Breast epithelium (tissue), 4 donors: ENCODE results near the gene ST8SIA6. TPM values are rescaled to one million over a fixed set of nuclear protein-coding genes. Genes with fewer than 3 reads are reported as not detected.

Experiments used
- DNase-seq, 2 donors: peaks; one replicate each; pipeline ENCODE4 v3.0.0-alpha.2; 2019; ENCODE audit warnings: low spot score in 2 of 2
- H3K27ac ChIP-seq, 2 donors: fragments of 200-600 bp; sonication (generic) in 1 of 2; one replicate each; pipeline ENCODE4 v1.5.1; 2016 to 2019; ENCODE audit warnings: mild to moderate bottlenecking in 1 of 2
- H3K27me3 ChIP-seq, 2 donors: fragments of 200-600 bp; sonication (generic) in 1 of 2; one replicate each; pipeline versions ENCODE4 v1.5.1 to v1.6.0; 2017 to 2019; ENCODE audit warnings: control low read depth in 1 of 2, mild to moderate bottlenecking in 1 of 2
- H3K36me3 ChIP-seq: fragments of 200-600 bp; one replicate; pipeline ENCODE4 v1.5.1; 2019
- H3K4me1 ChIP-seq, 2 donors: fragments of 200-600 bp; sonication (generic); one replicate each; pipeline ENCODE4 v1.5.1; 2016 to 2019; ENCODE audit warnings: control low read depth in 1 of 2
- H3K4me3 ChIP-seq, 3 donors: fragments of 200-600 bp; sonication (generic); 1 replicate in 2 of 3; 2 replicates in 1 of 3; pipeline ENCODE4 v1.5.1; 2016 to 2019; ENCODE audit warnings: mild to moderate bottlenecking in 3 of 3, moderate library complexity in 2 of 3
- H3K9me3 ChIP-seq, 2 donors: fragments of 200-600 bp; sonication (generic) in 1 of 2; one replicate each; pipeline ENCODE4 v1.5.1; 2016 to 2019; ENCODE audit warnings: control low read depth in 1 of 2
- CTCF ChIP-seq, 3 donors: fragments of 450-650 bp; IDR thresholded peaks; one replicate each; pipeline ENCODE4 v1.5.1; 2016 to 2017; ENCODE audit warnings: antibody characterized with exemption in 3 of 3, mild to moderate bottlenecking in 3 of 3, moderate library complexity in 3 of 3
- POLR2A ChIP-seq: fragments of 450-650 bp; IDR thresholded peaks from one replicate; pipeline ENCODE4 v1.6.1; 2016; ENCODE audit warnings: antibody characterized with exemption, mild to moderate bottlenecking, moderate library complexity
- POLR2AphosphoS5 ChIP-seq, 3 donors: sonication (generic); formaldehyde crosslinking; IDR thresholded peaks; one replicate each; pipeline ENCODE4 v1.6.1; 2017; ENCODE audit warnings: antibody characterized with exemption in 3 of 3
- intact Hi-C: fragments of 100-400 bp; cut with DNase I; formaldehyde crosslinking; loops from one replicate; pipeline ENCODE4 v1.15.1; 2023; ENCODE audit warnings: low total_unique reads
- total RNA-seq, 3 donors: library from RNA; depleted of rRNA; stranded (reverse); fragments of >200 nt; gene quantifications; one replicate each; pipeline ENCODE4 v1.1.0, GENCODE V29; 2016

ST8SIA6 gene
- total RNA-seq, 3 donors from 2014 or later, result 1.3 to 32.1 (median 18.4) TPM

- H3K9me3 ChIP-seq, result no peaks in the 10 kb centered on the region
- TF ChIP-seq POLR2AphosphoS5 (IDR thresholded peaks at IDR 0.05), result no peak
- TF ChIP-seq CTCF (IDR thresholded peaks at IDR 0.05), result no peak
- TF ChIP-seq POLR2A, result no peak
- intact Hi-C loops, result no loop called here
- H3K27me3 ChIP-seq, result no peaks in the 10 kb centered on the region
- no peak overlapping the region for H3K27ac ChIP-seq
- no peak for DNase-seq
- H3K4me3 ChIP-seq, result no peak overlapping the region
- H3K36me3 ChIP-seq, result no peaks in the 10 kb centered on the region
- no peaks in the 10 kb centered on the region for H3K4me1 ChIP-seq
Measured at GRCh38 chr10:17375936-17376584, 78.3 kb downstream of the ST8SIA6 start.

- Histone ChIP-seq H3K4me1 (no peaks in the 10 kb centered on the region), H3K9me3 (peaks cover 0 to 5% of the 10 kb centered on the region in 2 donors), H3K36me3 (no peaks in the 10 kb centered on the region), H3K4me3 (no peak overlapping the region), H3K27ac (no peak overlapping the region), H3K27me3 (no peaks in the 10 kb centered on the region)
- TF ChIP-seq POLR2AphosphoS5 (IDR thresholded peaks at IDR 0.05) (no peak), CTCF (IDR thresholded peaks at IDR 0.05) (no peak), POLR2A (no peak)
- intact Hi-C loops, result no loop called here
- no peak for DNase-seq
Measured at GRCh38 chr10:17368708-17369272, 85.6 kb downstream of the ST8SIA6 start.

GRCh38 chr10:17366705-17367104, 87.7 kb downstream of the ST8SIA6 start:
- Histone ChIP-seq H3K36me3 (no peaks in the 10 kb centered on the region), H3K4me1 (no peaks in the 10 kb centered on the region), H3K27me3 (no peaks in the 10 kb centered on the region), H3K9me3 (peaks cover 0 to 5% of the 10 kb centered on the region in 2 donors), H3K27ac (no peak overlapping the region), H3K4me3 (no peak overlapping the region)
- intact Hi-C loops, result no loop called here
- TF ChIP-seq POLR2A (no peak), POLR2AphosphoS5 (IDR thresholded peaks at IDR 0.05) (no peak), CTCF (IDR thresholded peaks at IDR 0.05) (no peak)
- no peak for DNase-seq

- TF ChIP-seq CTCF (IDR thresholded peaks at IDR 0.05), result no peak
- no peak for TF ChIP-seq POLR2A
- no peak for TF ChIP-seq POLR2AphosphoS5 (IDR thresholded peaks at IDR 0.05)
- intact Hi-C loops, result no loop called here
Measured at GRCh38 chr10:17365402-17365801, 89.0 kb downstream of the ST8SIA6 start.

GRCh38 chr10:17358461-17358860, 95.9 kb downstream of the ST8SIA6 start:
- H3K36me3 ChIP-seq, result no peaks in the 10 kb centered on the region
- H3K27ac ChIP-seq, result no peak overlapping the region
- intact Hi-C loops, result no loop called here
- H3K4me1 ChIP-seq, result no peaks in the 10 kb centered on the region
- DNase-seq, result no peak
- no peaks in the 10 kb centered on the region for H3K27me3 ChIP-seq
- no peak for TF ChIP-seq POLR2AphosphoS5 (IDR thresholded peaks at IDR 0.05)
- TF ChIP-seq CTCF (IDR thresholded peaks at IDR 0.05), result no peak
- TF ChIP-seq POLR2A, result no peak
- H3K4me3 ChIP-seq, result no peak overlapping the region
- no peaks in the 10 kb centered on the region for H3K9me3 ChIP-seq

More at GRCh38 chr10:17365402-17365801, 89.0 kb downstream of the ST8SIA6 start:
- H3K4me3 ChIP-seq, result no peak overlapping the region
- no peaks in the 10 kb centered on the region for H3K36me3 ChIP-seq
- DNase-seq, result no peak
- no peak overlapping the region for H3K27ac ChIP-seq
- H3K4me1 ChIP-seq, result no peaks in the 10 kb centered on the region
- H3K27me3 ChIP-seq, result no peaks in the 10 kb centered on the region
- H3K9me3 ChIP-seq, result peaks cover 0 to 5% of the 10 kb centered on the region in 2 donors
